Osteoblast (primary cell): Measurements from ENCODE around the gene BANP. TPM values are rescaled to one million over a fixed set of nuclear protein-coding genes. Genes with fewer than 3 reads are reported as not detected.
"Not testable (repeated sequence)": the region's sequence is repeated elsewhere in the genome, so short reads cannot be mapped to it uniquely, and the experiment has no call there.

ENCODE experiments used
- DNase-seq: peaks from one replicate; pipeline ENCODE4 v3.0.0; 2011; ENCODE audit warnings: low spot score, mixed read lengths; ENCODE audit not compliant: insufficient read length; ENCODE audit errors: missing footprints
- H2AFZ ChIP-seq: 2 replicates; pipeline ENCODE4 v1.6.0; 2011; ENCODE audit warnings: mild to moderate bottlenecking, low read length
- H3K27ac ChIP-seq: 2 replicates; pipeline ENCODE4 v1.5.1; 2011; ENCODE audit warnings: mild to moderate bottlenecking, low read depth, low read length, moderate library complexity
- H3K27me3 ChIP-seq: 2 replicates; pipeline ENCODE4 v1.6.0; 2012; ENCODE audit warnings: mild to moderate bottlenecking, control low read depth, inconsistent platforms, low read length, moderate library complexity; ENCODE audit not compliant: insufficient read depth
- H3K36me3 ChIP-seq: 2 replicates; pipeline ENCODE4 v1.5.1; 2011; ENCODE audit warnings: mild to moderate bottlenecking, low read length, control low read depth, moderate library complexity; ENCODE audit not compliant: insufficient read depth
- H3K4me1 ChIP-seq: 2 replicates; pipeline ENCODE4 v1.5.1; 2011; ENCODE audit warnings: mild to moderate bottlenecking, low read length, control low read depth, moderate library complexity; ENCODE audit not compliant: insufficient read depth
- H3K4me2 ChIP-seq: 2 replicates; pipeline ENCODE4 v1.6.0; 2011; ENCODE audit warnings: mild to moderate bottlenecking, low read length; ENCODE audit not compliant: insufficient read depth
- H3K4me3 ChIP-seq: fragments of 200-600 bp; sonication (generic); 3 replicates; pipeline ENCODE4 v1.5.1; 2012; ENCODE audit warnings: mild to moderate bottlenecking, low read length, inconsistent platforms; ENCODE audit not compliant: insufficient read depth
- H3K79me2 ChIP-seq: 2 replicates; pipeline ENCODE4 v1.6.0; 2012; ENCODE audit warnings: mild to moderate bottlenecking, low read length, control low read depth, inconsistent platforms; ENCODE audit not compliant: insufficient read depth
- H3K9me3 ChIP-seq: 2 replicates; pipeline ENCODE4 v1.5.1; 2011; ENCODE audit warnings: low read depth, low read length, control low read depth
- H4K20me1 ChIP-seq: 2 replicates; pipeline ENCODE4 v1.6.0; 2012; ENCODE audit warnings: mild to moderate bottlenecking, low read length, control low read depth; ENCODE audit not compliant: insufficient read depth
- CTCF ChIP-seq: IDR thresholded peaks from 2 replicates; pipeline ENCODE4 v1.5.1; 2011; ENCODE audit warnings: mild to moderate bottlenecking, low read depth, low read length, moderate library complexity; ENCODE audit errors: extremely low read depth
- total RNA-seq: library from RNA; depleted of rRNA; stranded (reverse); fragments of >200 nt; gene quantifications from 2 replicates; pipeline ENCODE4 v1.2.3, GENCODE V29; 2012

Gene BANP
- total RNA-seq, 1 donor = 23.5 TPM

GRCh38 chr16:88050952-88051660 lies 99.9 kb downstream of the BANP start:
- peaks cover 2% of the 10 kb centered on the region for H3K36me3 ChIP-seq
- H3K27ac ChIP-seq = no peak overlapping the region
- H4K20me1 ChIP-seq = no peaks in the 10 kb centered on the region
- H3K4me1 ChIP-seq = no peaks in the 10 kb centered on the region
- H3K79me2 ChIP-seq = no peaks in the 10 kb centered on the region
- H3K9me3 ChIP-seq = no peaks in the 10 kb centered on the region
- no peak overlapping the region for H2AFZ ChIP-seq
- H3K4me2 ChIP-seq = no peak overlapping the region
- no peak overlapping the region for H3K4me3 ChIP-seq
- no peak for DNase-seq
- no peaks in the 10 kb centered on the region for H3K27me3 ChIP-seq
- TF ChIP-seq CTCF = no peak

- Histone ChIP-seq H3K79me2 (no peaks in the 10 kb centered on the region), H3K27ac (no peak overlapping the region)
Measured at GRCh38 chr16:88052661-88053060, 101.4 kb downstream of the BANP start.

GRCh38 chr16:88053479-88053878 lies 102.2 kb downstream of the BANP start:
- H4K20me1 ChIP-seq, DNase-seq, H3K79me2 ChIP-seq, H3K4me1 ChIP-seq, H3K4me3 ChIP-seq, H3K27me3 ChIP-seq, H3K4me2 ChIP-seq, H2AFZ ChIP-seq, H3K9me3 ChIP-seq, H3K36me3 ChIP-seq, H3K27ac ChIP-seq: not testable (repeated sequence)

More at GRCh38 chr16:88052661-88053060, 101.4 kb downstream of the BANP start:
- DNase-seq = no peak
- Histone ChIP-seq H4K20me1 (no peaks in the 10 kb centered on the region), H3K4me3 (no peak overlapping the region), H3K36me3 (peaks cover 2% of the 10 kb centered on the region), H3K27me3 (no peaks in the 10 kb centered on the region), H3K9me3 (no peaks in the 10 kb centered on the region), H3K4me2 (no peak overlapping the region), H3K4me1 (no peaks in the 10 kb centered on the region), H2AFZ (no peak overlapping the region)
- no peak for TF ChIP-seq CTCF

GRCh38 chr16:88055356-88055755 lies 104.1 kb downstream of the BANP start:
- no peak for TF ChIP-seq CTCF
- Histone ChIP-seq H3K27ac (no peak overlapping the region), H3K36me3 (no peaks in the 10 kb centered on the region)

More at GRCh38 chr16:88055356-88055755, 104.1 kb downstream of the BANP start:
- Histone ChIP-seq H3K9me3 (no peaks in the 10 kb centered on the region), H2AFZ (no peak overlapping the region), H3K4me2 (no peak overlapping the region), H3K4me1 (no peaks in the 10 kb centered on the region), H3K79me2 (no peaks in the 10 kb centered on the region), H3K27me3 (no peaks in the 10 kb centered on the region), H4K20me1 (no peaks in the 10 kb centered on the region), H3K4me3 (no peak overlapping the region)
- DNase-seq = no peak
